HEK293T (cell line): ENCODE results near the gene SLC6A7.

Experiments
- FOXA1 ChIP-seq: fragments of 450-650 bp; IDR thresholded peaks from 2 replicates; pipeline ENCODE4 v1.6.1; 2016; ENCODE audit warnings: mild to moderate bottlenecking
- NFRKB ChIP-seq: fragments of 450-650 bp; IDR thresholded peaks from 2 replicates; pipeline ENCODE4 v1.6.1; 2016; ENCODE audit warnings: mild to moderate bottlenecking, moderate library complexity
- SUZ12 ChIP-seq: fragments of 450-650 bp; IDR thresholded peaks from 2 replicates; pipeline ENCODE4 v1.6.1; 2016; ENCODE audit warnings: mild to moderate bottlenecking

DNA sequence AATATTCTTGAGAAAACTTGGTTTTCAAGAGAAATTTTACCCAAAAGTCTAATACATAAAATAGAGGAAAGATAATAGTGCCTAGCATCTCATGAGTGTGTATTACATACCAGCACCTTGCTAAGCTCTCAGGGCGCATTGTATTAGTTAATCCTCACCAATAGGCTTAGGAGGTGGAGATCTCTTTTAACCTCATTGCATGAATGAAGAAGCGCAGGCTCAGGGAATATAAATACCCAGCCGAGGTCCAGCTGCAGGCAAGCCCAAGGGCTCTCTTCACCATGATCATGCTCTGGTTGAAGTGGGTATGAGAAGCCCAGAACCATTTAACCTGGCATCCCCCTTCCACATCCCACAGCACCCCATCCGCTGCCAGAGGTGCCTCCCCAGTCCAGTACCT is 53.7 kb downstream of the SLC6A7 start:
- TF ChIP-seq SUZ12 = no peak
- TF ChIP-seq FOXA1 = no peak
- TF ChIP-seq NFRKB = no peak
